ENCODE measurements around the gene BROX. TPM values are rescaled to one million over a fixed set of nuclear protein-coding genes. Genes with fewer than 3 reads are reported as not detected.

BROX gene
- total RNA-seq, 1 donor, result 101 TPM

DNA sequence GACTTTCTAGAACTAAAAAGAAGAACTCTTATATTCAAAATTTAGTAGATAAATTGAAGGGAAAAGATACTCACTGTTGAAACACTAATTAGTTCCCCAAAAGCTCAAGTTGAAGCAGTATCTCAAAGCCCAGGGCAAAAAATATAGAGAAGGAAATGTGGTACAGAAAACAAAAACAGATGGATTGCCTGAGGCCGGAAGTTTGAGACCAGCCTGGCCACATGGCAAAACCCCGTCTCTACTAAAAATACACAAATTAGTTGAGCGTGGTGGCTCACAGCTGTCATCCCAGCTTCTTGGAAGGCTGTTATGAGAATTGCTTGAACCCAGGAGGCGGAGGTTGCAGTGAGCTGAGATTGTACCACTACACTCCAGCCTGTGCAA lies 60.6 kb downstream of the BROX start:
- DNase-seq (ENCODE audit: low read depth), result no peak
- no peak overlapping the region for H3K4me3 ChIP-seq (ENCODE audit: low read depth, low read length)
- TF ChIP-seq, protein P1, sequence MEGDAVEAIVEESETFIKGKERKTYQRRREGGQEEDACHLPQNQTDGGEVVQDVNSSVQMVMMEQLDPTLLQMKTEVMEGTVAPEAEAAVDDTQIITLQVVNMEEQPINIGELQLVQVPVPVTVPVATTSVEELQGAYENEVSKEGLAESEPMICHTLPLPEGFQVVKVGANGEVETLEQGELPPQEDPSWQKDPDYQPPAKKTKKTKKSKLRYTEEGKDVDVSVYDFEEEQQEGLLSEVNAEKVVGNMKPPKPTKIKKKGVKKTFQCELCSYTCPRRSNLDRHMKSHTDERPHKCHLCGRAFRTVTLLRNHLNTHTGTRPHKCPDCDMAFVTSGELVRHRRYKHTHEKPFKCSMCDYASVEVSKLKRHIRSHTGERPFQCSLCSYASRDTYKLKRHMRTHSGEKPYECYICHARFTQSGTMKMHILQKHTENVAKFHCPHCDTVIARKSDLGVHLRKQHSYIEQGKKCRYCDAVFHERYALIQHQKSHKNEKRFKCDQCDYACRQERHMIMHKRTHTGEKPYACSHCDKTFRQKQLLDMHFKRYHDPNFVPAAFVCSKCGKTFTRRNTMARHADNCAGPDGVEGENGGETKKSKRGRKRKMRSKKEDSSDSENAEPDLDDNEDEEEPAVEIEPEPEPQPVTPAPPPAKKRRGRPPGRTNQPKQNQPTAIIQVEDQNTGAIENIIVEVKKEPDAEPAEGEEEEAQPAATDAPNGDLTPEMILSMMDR (IDR thresholded peaks at IDR 0.05; ENCODE audit: insufficient read depth, low read length), result no peak

DNA sequence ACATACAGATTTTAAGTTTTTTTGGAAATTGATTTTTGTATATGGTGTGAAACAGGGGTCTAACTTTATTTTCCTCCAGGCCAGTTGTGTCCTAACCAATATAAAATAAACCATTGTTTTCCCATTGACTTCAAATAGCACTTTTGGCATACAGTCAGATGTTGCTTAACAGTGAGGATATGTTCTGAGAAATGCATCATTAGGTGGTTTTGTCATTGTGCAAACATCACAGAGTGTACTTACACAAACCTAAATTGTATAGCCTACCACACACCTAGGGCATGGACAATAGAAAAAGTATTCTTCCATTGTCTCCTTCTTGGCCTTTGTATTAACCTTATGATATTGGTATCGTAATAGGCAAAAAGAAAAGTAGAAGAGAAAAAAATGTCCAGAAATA lies 65.1 kb downstream of the BROX start:
- TF ChIP-seq, protein P1 (IDR thresholded peaks at IDR 0.05; ENCODE audit: insufficient read depth, low read length), result no peak
- H3K4me3 ChIP-seq (ENCODE audit: low read depth, low read length), result no peak overlapping the region
- peak; percentile 83 for DNase-seq (ENCODE audit: low read depth)

DNA sequence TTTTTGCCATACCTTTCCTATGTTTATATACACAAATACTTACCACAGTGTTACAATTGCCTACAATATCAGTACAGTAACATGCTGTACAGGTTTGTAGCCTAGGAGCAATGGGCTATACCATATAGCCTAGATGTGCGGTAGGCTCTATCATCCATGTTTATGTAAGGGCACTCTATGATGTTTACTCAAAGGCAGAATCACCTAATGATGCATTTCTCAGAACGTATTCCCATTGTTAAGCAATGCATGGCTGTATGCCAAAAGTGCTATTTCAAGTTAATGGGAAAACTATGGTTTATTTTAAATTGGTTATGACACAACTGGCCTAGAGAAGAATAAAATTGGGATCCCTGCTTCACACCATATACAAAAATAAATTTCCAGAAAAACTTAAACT lies 65.6 kb downstream of the BROX start:
- no peak overlapping the region for H3K4me3 ChIP-seq (ENCODE audit: low read depth, low read length)
- TF ChIP-seq, protein P1 (IDR thresholded peaks at IDR 0.05; ENCODE audit: insufficient read depth, low read length), result no peak
- DNase-seq (ENCODE audit: low read depth), result peak; percentile 79

DNA sequence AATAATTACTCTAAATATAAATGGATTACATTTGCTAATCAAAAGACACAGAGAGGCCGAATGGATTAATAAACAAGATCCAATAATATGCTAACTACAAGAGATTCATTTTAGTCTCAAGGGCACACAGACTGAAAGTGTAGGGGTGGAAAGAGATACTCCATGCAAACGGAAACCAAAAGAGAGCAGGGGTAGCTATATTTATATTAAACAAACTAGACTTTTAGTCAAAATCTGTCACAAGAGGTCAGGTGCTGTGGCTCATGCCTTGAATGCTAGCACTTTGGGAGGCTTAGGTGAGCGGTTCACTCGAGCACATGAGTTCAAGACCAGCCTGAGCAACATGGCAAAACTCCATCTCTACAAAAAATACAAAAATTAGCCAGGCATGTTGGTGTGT lies 68.9 kb downstream of the BROX start:
- no peak overlapping the region for H3K4me3 ChIP-seq (ENCODE audit: low read depth, low read length)
- no peak for DNase-seq (ENCODE audit: low read depth)
- TF ChIP-seq, protein P1 (IDR thresholded peaks at IDR 0.05; ENCODE audit: insufficient read depth, low read length), result no peak

DNA sequence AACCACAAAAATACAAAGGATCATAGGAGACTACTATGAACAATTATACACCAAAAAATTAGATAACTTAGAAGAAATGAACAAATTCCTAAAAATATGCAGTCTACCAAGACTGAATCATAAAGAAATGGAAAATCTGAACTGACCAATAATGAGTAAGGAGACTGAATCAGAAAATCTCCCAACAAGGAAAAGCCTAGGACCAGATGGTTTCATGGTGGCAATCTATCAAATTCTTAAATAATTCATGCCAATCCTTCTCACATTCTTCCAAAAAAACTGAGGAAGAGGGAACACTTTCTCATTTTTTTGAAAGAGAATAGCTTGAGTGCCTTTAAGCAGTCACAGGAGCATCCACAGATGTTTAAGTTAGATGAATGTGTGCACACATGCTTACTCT lies 70.7 kb downstream of the BROX start:
- TF ChIP-seq, protein P1 (IDR thresholded peaks at IDR 0.05; ENCODE audit: insufficient read depth, low read length), result no peak
- H3K4me3 ChIP-seq (ENCODE audit: low read depth, low read length), result no peak overlapping the region
- DNase-seq (ENCODE audit: low read depth), result no peak

DNA sequence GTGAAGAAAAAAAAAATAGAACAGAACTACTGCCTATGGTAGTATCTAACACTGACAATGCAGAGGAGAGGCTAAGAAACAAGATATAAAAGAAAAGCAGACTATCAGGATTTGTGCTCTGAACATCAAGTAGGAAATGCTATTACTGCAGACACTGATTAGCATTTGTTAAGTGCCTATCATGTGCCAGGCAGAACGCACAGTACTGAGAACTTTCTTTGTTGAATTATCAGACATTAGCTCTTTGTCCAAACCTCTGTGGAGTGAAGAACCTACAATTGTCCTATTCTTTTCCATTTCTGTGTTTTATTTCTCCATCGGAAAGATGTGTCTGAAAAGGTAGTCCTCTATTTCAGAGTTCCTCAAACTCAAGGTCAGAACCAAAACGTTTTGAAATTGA lies 72.0 kb downstream of the BROX start:
- no peak for DNase-seq (ENCODE audit: low read depth)
- no peak overlapping the region for H3K4me3 ChIP-seq (ENCODE audit: low read depth, low read length)
- TF ChIP-seq, protein P1 (IDR thresholded peaks at IDR 0.05; ENCODE audit: insufficient read depth, low read length), result no peak

Other genes starting within 250 kb of the BROX start
- 0.18 TPM in 1 of 2 replicates, not detected in the other for gene HHIPL2, start 164.5 kb upstream of the BROX start, total RNA-seq (ENCODE audit: low replicate concordance)
- 11.8 and 16.5 TPM in 2 replicates for gene TAF1A, start 122.6 kb upstream of the BROX start, total RNA-seq (ENCODE audit: low replicate concordance)
- 61.5 and 81.0 TPM in 2 replicates for gene MIA3, start 94.5 kb upstream of the BROX start, total RNA-seq (ENCODE audit: low replicate concordance)
- 35.6 and 119 TPM in 2 replicates for gene AIDA, start 73 bp upstream of the BROX start, total RNA-seq (ENCODE audit: low replicate concordance)
- gene FAM177B, start 24.6 kb downstream of the BROX start, total RNA-seq (ENCODE audit: low replicate concordance), result not detected in 2 replicates
- gene DISP1, start 102.5 kb downstream of the BROX start, total RNA-seq (ENCODE audit: low replicate concordance), result 6.4 and 8.4 TPM in 2 replicates